IMR-90 (cell line): ENCODE measurements around the gene PLEKHD1.
A peak's percentile ranks its signal among the peaks of the same experiment; 100 is the strongest.

Experiments
- CEBPB ChIP-seq: IDR thresholded peaks from 2 replicates; pipeline ENCODE4 v1.6.1; 2012; ENCODE audit warnings: low read depth, low read length, improper control_type of control experiment
- CHD1 ChIP-seq: IDR thresholded peaks from 2 replicates; pipeline ENCODE4 v1.6.1; 2012; ENCODE audit warnings: low read depth, low read length, improper control_type of control experiment
- CTCF ChIP-seq: conservative IDR thresholded peaks from 2 replicates; pipeline ENCODE4 v1.5.1; 2012; ENCODE audit warnings: mild to moderate bottlenecking, low read depth, low read length, improper control_type of control experiment
- MAZ ChIP-seq: IDR thresholded peaks from 2 replicates; pipeline ENCODE4 v1.6.1; 2012; ENCODE audit warnings: low read depth, mild to moderate bottlenecking, low read length, improper control_type of control experiment, moderate library complexity, borderline replicate concordance
- NFE2L2 ChIP-seq: fragments of 150-350 bp; IDR thresholded peaks from 2 replicates; pipeline ENCODE4 v1.6.1; 2016; ENCODE audit warnings: low read depth, mild to moderate bottlenecking, low read length
- POLR2A ChIP-seq: IDR thresholded peaks from 2 replicates; pipeline ENCODE4 v1.6.1; 2012; ENCODE audit warnings: mild to moderate bottlenecking, low read depth, low read length
- RCOR1 ChIP-seq: IDR thresholded peaks from 2 replicates; pipeline ENCODE4 v1.6.1; 2012; ENCODE audit warnings: mild to moderate bottlenecking, low read length, improper control_type of control experiment; ENCODE audit not compliant: insufficient replicate concordance
- RFX5 ChIP-seq: IDR thresholded peaks from 2 replicates; pipeline ENCODE4 v1.8.0; 2012; ENCODE audit warnings: low read depth, mild to moderate bottlenecking, low read length, moderate library complexity
- USF2 ChIP-seq: fragments of 150-350 bp; IDR thresholded peaks from 2 replicates; pipeline ENCODE4 v1.6.1; 2017; ENCODE audit warnings: mild to moderate bottlenecking, antibody characterized with exemption, low read length, low read depth

GRCh38 chr14:69580009-69580577, 95.6 kb downstream of the PLEKHD1 start:
- TF ChIP-seq POLR2A: no peak
- no peak for TF ChIP-seq CHD1
- TF ChIP-seq CTCF: peak; percentile 76
- no peak for TF ChIP-seq RFX5
- peak; percentile 64; the same call in 1 of the 2 replicates for TF ChIP-seq MAZ
- TF ChIP-seq NFE2L2: no peak
- no peak for TF ChIP-seq USF2
- TF ChIP-seq CEBPB: peak; percentile 99
- TF ChIP-seq RCOR1: no peak
